ENCODE measurements around the gene NUCB2. TPM values are rescaled to one million over a fixed set of nuclear protein-coding genes. Genes with fewer than 3 reads are reported as not detected.

NUCB2 gene
- total and polyA plus RNA-seq, 2 of the 13 experiments (the other 11 are each of a cell fraction or from before 2014, with no cell fraction given), result 54.2 to 82.4 TPM

- ATAC-seq (no peak), DNase-seq (ENCODE audit: low spot score) (no peak), FAIRE-seq (no peak)
- ChIA-PET POLR2A (no interaction called here), CTCF (ENCODE audit: low intra/inter-chr PET ratio, low total read pairs) (no interaction called here)
- no peaks in the 10 kb centered on the region for H3K27me3 ChIP-seq (ENCODE audit: control insufficient read depth in 1 of 2, insufficient read depth in 2 of 2, low read length in 2 of 2)
- intact Hi-C loops (cut with micrococcal nuclease; ENCODE audit: unreplicated experiment), result no loop called here
- peaks cover 5% of the 10 kb centered on the region for H3K79me2 ChIP-seq (ENCODE audit: insufficient read depth, low read length)
- H3K4me3 ChIP-seq (replicated peaks in 1 of 3; ENCODE audit: insufficient read depth in 1 of 3, low read depth in 2 of 3, low read length in 3 of 3), result no peak overlapping the region
- H3K27ac ChIP-seq (ENCODE audit: extremely low read length, insufficient read depth, low read length), result no peak overlapping the region
- no peak overlapping the region for H3K9ac ChIP-seq (ENCODE audit: insufficient read depth, low read depth, low read length)
- H3K36me3 ChIP-seq (replicated peaks in 1 of 2; ENCODE audit: control insufficient read depth in 1 of 2, insufficient read depth in 2 of 2, low read length in 2 of 2), result peaks cover 60 to 99% of the 10 kb centered on the region in 2 experiments
- no peak overlapping the region for H3K4me2 ChIP-seq (ENCODE audit: low read depth, low read length)
- H2AFZ ChIP-seq (ENCODE audit: low read length), result no peak overlapping the region
- H4K20me1 ChIP-seq (ENCODE audit: insufficient read depth, low read length), result no peaks in the 10 kb centered on the region
- in situ Hi-C loops (cut with HindIII; ENCODE audit: extremely low pct_ligation_motif_present, low pct_unique_long_range_greater_than_20kb), result no loop called here
- H3K4me1 ChIP-seq (ENCODE audit: insufficient read depth, low read length), result no peaks in the 10 kb centered on the region
- no TSS peak for BruUV-seq (replicated peaks)
- TF ChIP-seq DZIP1 (CRISPR knock-in tag; IDR thresholded peaks at IDR 0.05) (no peak), ZNF780A (CRISPR knock-in tag; IDR thresholded peaks at IDR 0.05) (peak; percentile 97), ZFP36 (IDR thresholded peaks at IDR 0.05; ENCODE audit: borderline replicate concordance, low read depth, low read length, partially characterized antibody) (peak; percentile 92)
- H3K9me3 ChIP-seq (ENCODE audit: low read length), result peaks cover 54% of the 10 kb centered on the region
- 100% methylated on average over 2 of the region's 2 CpGs for WGBS (ENCODE audit: low lambda C conversion rate)
Observed at GRCh38 chr11:17369684-17370243, 93.2 kb downstream of the NUCB2 start.

GRCh38 chr11:17371614-17372013, 95.1 kb downstream of the NUCB2 start:
- peaks cover 58 to 94% of the 10 kb centered on the region in 2 experiments for H3K36me3 ChIP-seq (replicated peaks in 1 of 2; ENCODE audit: control insufficient read depth in 1 of 2, insufficient read depth in 2 of 2, low read length in 2 of 2)
- in situ Hi-C loops (cut with HindIII; ENCODE audit: extremely low pct_ligation_motif_present, low pct_unique_long_range_greater_than_20kb) (no loop called here), intact Hi-C loops (cut with micrococcal nuclease; ENCODE audit: unreplicated experiment) (no loop called here)
- H3K4me1 ChIP-seq (ENCODE audit: insufficient read depth, low read length), result no peaks in the 10 kb centered on the region
- BruUV-seq (replicated peaks), result no TSS peak
- H4K20me1 ChIP-seq (ENCODE audit: insufficient read depth, low read length), result no peaks in the 10 kb centered on the region
- no peaks in the 10 kb centered on the region for H3K79me2 ChIP-seq (ENCODE audit: insufficient read depth, low read length)
- H3K4me3 ChIP-seq (replicated peaks in 1 of 3; ENCODE audit: insufficient read depth in 1 of 3, low read depth in 2 of 3, low read length in 3 of 3), result no peak overlapping the region
- H3K4me2 ChIP-seq (ENCODE audit: low read depth, low read length), result no peak overlapping the region
- no peak overlapping the region for H3K27ac ChIP-seq (ENCODE audit: extremely low read length, insufficient read depth, low read length)
- FAIRE-seq (no peak), ATAC-seq (no peak), DNase-seq (ENCODE audit: low spot score) (no peak)
- WGBS (ENCODE audit: low lambda C conversion rate), result 100% methylated on average over 3 of the region's 3 CpGs
- peaks cover 54% of the 10 kb centered on the region for H3K9me3 ChIP-seq (ENCODE audit: low read length)
- H3K27me3 ChIP-seq (ENCODE audit: control insufficient read depth in 1 of 2, insufficient read depth in 2 of 2, low read length in 2 of 2), result no peaks in the 10 kb centered on the region
- no peak overlapping the region for H3K9ac ChIP-seq (ENCODE audit: insufficient read depth, low read depth, low read length)
- ChIA-PET POLR2A (no interaction called here), CTCF (ENCODE audit: low intra/inter-chr PET ratio, low total read pairs) (no interaction called here)
- no peak overlapping the region for H2AFZ ChIP-seq (ENCODE audit: low read length)
- no peak for TF ChIP-seq HDAC1 (CRISPR knock-in tag; IDR thresholded peaks at IDR 0.05)
- TF ChIP-seq ZMYM2 (CRISPR knock-in tag; IDR thresholded peaks at IDR 0.05), result peak; percentile 33; the same call in 1 of the 2 replicates
- peak; percentile 41; the same call in 1 of the 2 replicates for TF ChIP-seq TOPORS (CRISPR knock-in tag; IDR thresholded peaks at IDR 0.05)
- peak; percentile 56 for TF ChIP-seq CBX1 (IDR thresholded peaks at IDR 0.05; ENCODE audit: low read depth)
- TF ChIP-seq CAMTA2 (CRISPR knock-in tag; IDR thresholded peaks at IDR 0.05; ENCODE audit: borderline replicate concordance), result no peak
- no peak for TF ChIP-seq CHCHD3 (CRISPR knock-in tag; IDR thresholded peaks at IDR 0.05)
- no peak for TF ChIP-seq ZNF331 (CRISPR knock-in tag; IDR thresholded peaks at IDR 0.05)
- TF ChIP-seq ZNF616 (CRISPR knock-in tag; IDR thresholded peaks at IDR 0.05; ENCODE audit: low read depth), result peak; percentile 100
- TF ChIP-seq, protein P1, sequence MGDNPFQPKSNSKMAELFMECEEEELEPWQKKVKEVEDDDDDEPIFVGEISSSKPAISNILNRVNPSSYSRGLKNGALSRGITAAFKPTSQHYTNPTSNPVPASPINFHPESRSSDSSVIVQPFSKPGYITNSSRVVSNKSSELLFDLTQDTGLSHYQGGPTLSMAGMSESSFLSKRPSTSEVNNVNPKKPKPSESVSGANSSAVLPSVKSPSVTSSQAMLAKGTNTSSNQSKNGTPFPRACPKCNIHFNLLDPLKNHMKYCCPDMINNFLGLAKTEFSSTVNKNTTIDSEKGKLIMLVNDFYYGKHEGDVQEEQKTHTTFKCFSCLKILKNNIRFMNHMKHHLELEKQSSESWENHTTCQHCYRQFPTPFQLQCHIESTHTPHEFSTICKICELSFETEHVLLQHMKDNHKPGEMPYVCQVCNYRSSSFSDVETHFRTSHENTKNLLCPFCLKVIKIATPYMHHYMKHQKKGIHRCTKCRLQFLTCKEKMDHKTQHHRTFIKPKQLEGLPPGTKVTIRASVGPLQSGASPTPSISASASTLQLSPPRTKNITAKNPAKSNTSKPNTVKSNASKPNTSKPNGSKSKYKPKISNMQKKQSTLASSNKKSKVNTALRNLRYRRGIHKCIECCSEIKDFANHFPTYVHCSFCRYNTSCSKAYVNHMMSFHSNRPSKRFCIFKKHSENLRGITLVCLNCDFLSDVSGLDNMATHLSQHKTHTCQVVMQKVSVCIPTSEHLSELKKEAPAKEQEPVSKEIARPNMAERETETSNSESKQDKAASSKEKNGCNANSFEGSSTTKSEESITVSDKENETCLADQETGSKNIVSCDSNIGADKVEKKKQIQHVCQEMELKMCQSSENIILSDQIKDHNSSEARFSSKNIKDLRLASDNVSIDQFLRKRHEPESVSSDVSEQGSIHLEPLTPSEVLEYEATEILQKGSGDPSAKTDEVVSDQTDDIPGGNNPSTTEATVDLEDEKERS (CRISPR knock-in tag; IDR thresholded peaks at IDR 0.05), result peak; percentile 96
- TF ChIP-seq CBX5 (CRISPR knock-in tag; IDR thresholded peaks at IDR 0.05; ENCODE audit: borderline replicate concordance), result peak; percentile 85; the same call in 1 of the 2 replicates
